DND-41 (cell line): ENCODE results near the gene PTPRC.

Source experiments
- ATAC-seq: fragments of 200-7000 bp; cut with Tn5 transposase; 3 replicates; pipeline ENCODE4 v1.9.1; 2021; ENCODE audit warnings: low read depth; ENCODE audit not compliant: insufficient read depth
- DNase-seq: peaks from one replicate; pipeline ENCODE4 v3.0.0-alpha.2; 2020
- H2AFZ ChIP-seq: 2 replicates; pipeline ENCODE4 v1.6.0; 2012; ENCODE audit warnings: low read depth, low read length
- H3K27ac ChIP-seq: 2 replicates; pipeline ENCODE4 v1.5.1; 2012; ENCODE audit warnings: low read length, inconsistent platforms
- H3K27me3 ChIP-seq: fragments of 200-600 bp; sonication (generic); 2 replicates; pipeline ENCODE4 v1.6.0; 2012; ENCODE audit warnings: low read length, mild to moderate bottlenecking, inconsistent platforms; ENCODE audit not compliant: insufficient read depth, poor library complexity
- H3K36me3 ChIP-seq: 2 replicates; pipeline ENCODE4 v1.5.1; 2012; ENCODE audit warnings: low read length, inconsistent platforms; ENCODE audit not compliant: insufficient read depth
- H3K4me1 ChIP-seq: 2 replicates; pipeline ENCODE4 v1.5.1; 2012; ENCODE audit warnings: mild to moderate bottlenecking, low read length; ENCODE audit not compliant: insufficient read depth
- H3K4me2 ChIP-seq: 2 replicates; pipeline ENCODE4 v1.6.0; 2012; ENCODE audit warnings: mild to moderate bottlenecking, moderate library complexity, low read length, inconsistent platforms; ENCODE audit not compliant: insufficient read depth
- H3K4me3 ChIP-seq, 2 experiments: fragments of 200-600 bp in 1 of 2; shearing (Covaris generic) in 1 of 2; 2 replicates each; pipeline ENCODE4 v1.5.1; 2012 to 2016; ENCODE audit warnings: inconsistent platforms in 2 of 2, low read length in 2 of 2, mild to moderate bottlenecking in 2 of 2, low read depth in 1 of 2, moderate library complexity in 1 of 2
- H3K79me2 ChIP-seq: 2 replicates; pipeline ENCODE4 v1.6.0; 2012; ENCODE audit warnings: low read length, inconsistent platforms; ENCODE audit not compliant: insufficient read depth
- H3K9ac ChIP-seq: 2 replicates; pipeline ENCODE4 v1.6.0; 2012; ENCODE audit warnings: low read depth, mild to moderate bottlenecking, inconsistent platforms, low read length, moderate library complexity
- H3K9me3 ChIP-seq: 2 replicates; pipeline ENCODE4 v1.5.1; 2012; ENCODE audit warnings: low read length, moderate library complexity, mild to moderate bottlenecking, inconsistent platforms; ENCODE audit not compliant: insufficient read depth, severe bottlenecking
- H4K20me1 ChIP-seq: 2 replicates; pipeline ENCODE4 v1.6.0; 2012; ENCODE audit warnings: low read length; ENCODE audit not compliant: insufficient read depth
- CTCF ChIP-seq: IDR thresholded peaks from 2 replicates; pipeline ENCODE4 v1.5.1; 2012; ENCODE audit warnings: borderline replicate concordance, low read length, moderate library complexity, mild to moderate bottlenecking; ENCODE audit not compliant: poor library complexity, severe bottlenecking; ENCODE audit errors: extremely low read depth
- EZH2 ChIP-seq: IDR thresholded peaks from 3 replicates; pipeline ENCODE4 v1.6.1; 2012; ENCODE audit warnings: borderline replicate concordance, low read depth, mild to moderate bottlenecking, moderate library complexity, low read length, inconsistent platforms; ENCODE audit not compliant: severe bottlenecking

PTPRC gene

GRCh38 chr1:198686069-198686728 is 47.4 kb downstream of the PTPRC start:
- TF ChIP-seq CTCF (peak; percentile 69), EZH2 (no peak)
- Histone ChIP-seq H3K27me3 (no peaks in the 10 kb centered on the region), H3K4me1 (peaks cover 50% of the 10 kb centered on the region), H4K20me1 (no peaks in the 10 kb centered on the region), H2AFZ (no peak overlapping the region), H3K4me3 (no peak overlapping the region), H3K9ac (no peak overlapping the region), H3K4me2 (no peak overlapping the region), H3K9me3 (no peaks in the 10 kb centered on the region), H3K79me2 (peaks cover 58% of the 10 kb centered on the region), H3K27ac (no peak overlapping the region), H3K36me3 (no peaks in the 10 kb centered on the region)
- ATAC-seq (no peak), DNase-seq (no peak)

DNA sequence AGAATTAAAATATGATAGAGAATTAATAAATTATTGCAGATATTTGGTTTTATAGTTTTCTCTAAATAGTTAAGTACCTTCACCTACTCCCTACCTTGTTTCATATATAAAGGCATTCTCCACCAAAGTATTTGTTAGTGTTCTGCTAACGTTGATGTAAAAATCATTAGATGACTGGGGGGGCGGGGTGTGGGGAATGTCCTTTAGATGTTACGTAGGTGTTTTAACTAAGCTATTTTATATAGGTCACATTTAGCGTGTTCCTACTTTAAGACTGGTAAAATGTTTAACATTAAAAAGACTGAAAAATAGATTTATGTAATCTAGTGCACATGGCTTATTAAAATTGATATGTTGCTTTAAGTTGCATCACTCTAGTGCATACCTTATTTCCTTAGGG is 48.6 kb downstream of the PTPRC start:
- DNase-seq = no peak
- H3K79me2 ChIP-seq = peaks cover 58% of the 10 kb centered on the region
- no peak for ATAC-seq

GRCh38 chr1:198691063-198691462 is 52.2 kb downstream of the PTPRC start:
- no peak for DNase-seq
- Histone ChIP-seq H3K27me3 (no peaks in the 10 kb centered on the region), H3K9me3 (no peaks in the 10 kb centered on the region), H3K36me3 (peaks cover 10% of the 10 kb centered on the region; the same call in 1 of the 2 replicates), H3K79me2 (peaks cover 31% of the 10 kb centered on the region), H3K9ac (no peak overlapping the region), H3K27ac (no peak overlapping the region), H3K4me3 (no peak overlapping the region), H3K4me2 (no peak overlapping the region), H4K20me1 (no peaks in the 10 kb centered on the region), H3K4me1 (peaks cover 3% of the 10 kb centered on the region), H2AFZ (no peak overlapping the region)
- no peak for ATAC-seq
- TF ChIP-seq EZH2 (no peak), CTCF (no peak)

More for the DNA sequence above, 48.6 kb downstream of the PTPRC start:
- no peaks in the 10 kb centered on the region for H3K9me3 ChIP-seq
- H3K4me1 ChIP-seq = peaks cover 40% of the 10 kb centered on the region
- no peak overlapping the region for H3K4me2 ChIP-seq
- no peak overlapping the region for H3K4me3 ChIP-seq
- no peak overlapping the region for H3K27ac ChIP-seq
- H2AFZ ChIP-seq = no peak overlapping the region
- TF ChIP-seq EZH2 = no peak
- no peak for TF ChIP-seq CTCF
- no peak overlapping the region for H3K9ac ChIP-seq
- H3K27me3 ChIP-seq = no peaks in the 10 kb centered on the region
- no peaks in the 10 kb centered on the region for H3K36me3 ChIP-seq
- no peaks in the 10 kb centered on the region for H4K20me1 ChIP-seq

DNA sequence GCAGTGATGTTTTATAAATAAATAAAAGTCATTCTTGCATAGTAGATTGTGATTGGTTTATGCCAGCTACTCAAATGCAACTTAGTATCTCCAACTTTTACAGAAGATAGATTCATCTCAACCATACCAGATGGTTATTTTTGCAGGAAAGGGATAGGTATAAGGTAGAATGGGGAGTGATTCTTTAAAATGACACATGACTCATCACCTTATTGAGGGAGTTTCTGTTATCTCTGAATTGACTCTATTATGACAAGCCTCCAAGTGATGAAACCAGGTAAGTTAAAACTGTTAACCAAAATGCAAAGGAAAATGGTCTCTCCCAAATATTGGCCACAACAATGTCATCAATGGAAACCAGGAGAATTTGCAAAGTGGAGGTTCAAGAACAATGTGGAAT is 54.5 kb downstream of the PTPRC start:
- peaks cover 12% of the 10 kb centered on the region for H3K79me2 ChIP-seq
- no peak overlapping the region for H3K4me3 ChIP-seq
- no peak overlapping the region for H2AFZ ChIP-seq
- H3K4me1 ChIP-seq = no peaks in the 10 kb centered on the region
- peaks cover 10% of the 10 kb centered on the region; the same call in 1 of the 2 replicates for H3K36me3 ChIP-seq
- TF ChIP-seq EZH2 = no peak
- no peak for TF ChIP-seq CTCF
- H3K27me3 ChIP-seq = no peaks in the 10 kb centered on the region
- H3K27ac ChIP-seq = no peak overlapping the region
- no peak overlapping the region for H3K9ac ChIP-seq
- H3K9me3 ChIP-seq = no peaks in the 10 kb centered on the region
- no peaks in the 10 kb centered on the region for H4K20me1 ChIP-seq
- no peak overlapping the region for H3K4me2 ChIP-seq
- ATAC-seq (no peak), DNase-seq (no peak)
